Gastrocnemius medialis (tissue), 4 donors: Measurements from ENCODE around the gene VDAC1.

ENCODE experiments used
- POLR2A ChIP-seq, 2 donors: fragments of 450-650 bp; IDR thresholded peaks; one replicate each; pipeline ENCODE4 v1.6.1; 2017; ENCODE audit warnings: antibody characterized with exemption in 2 of 2, mild to moderate bottlenecking in 2 of 2, moderate library complexity in 2 of 2
- TF ChIP-seq, protein P1 (sequence below), 5 experiments: fragments of 450-650 bp in 3 of 5; fragments of 200-600 bp in 2 of 5; sonication (generic) in 2 of 5; IDR thresholded peaks in 4 of 5; conservative IDR thresholded peaks in 1 of 5; 1 replicate in 4 of 5; 2 replicates in 1 of 5; pipeline ENCODE4 v1.5.1; 2016 to 2019; ENCODE audit warnings: antibody characterized with exemption in 5 of 5, mild to moderate bottlenecking in 3 of 5, moderate library complexity in 3 of 5

DNA sequence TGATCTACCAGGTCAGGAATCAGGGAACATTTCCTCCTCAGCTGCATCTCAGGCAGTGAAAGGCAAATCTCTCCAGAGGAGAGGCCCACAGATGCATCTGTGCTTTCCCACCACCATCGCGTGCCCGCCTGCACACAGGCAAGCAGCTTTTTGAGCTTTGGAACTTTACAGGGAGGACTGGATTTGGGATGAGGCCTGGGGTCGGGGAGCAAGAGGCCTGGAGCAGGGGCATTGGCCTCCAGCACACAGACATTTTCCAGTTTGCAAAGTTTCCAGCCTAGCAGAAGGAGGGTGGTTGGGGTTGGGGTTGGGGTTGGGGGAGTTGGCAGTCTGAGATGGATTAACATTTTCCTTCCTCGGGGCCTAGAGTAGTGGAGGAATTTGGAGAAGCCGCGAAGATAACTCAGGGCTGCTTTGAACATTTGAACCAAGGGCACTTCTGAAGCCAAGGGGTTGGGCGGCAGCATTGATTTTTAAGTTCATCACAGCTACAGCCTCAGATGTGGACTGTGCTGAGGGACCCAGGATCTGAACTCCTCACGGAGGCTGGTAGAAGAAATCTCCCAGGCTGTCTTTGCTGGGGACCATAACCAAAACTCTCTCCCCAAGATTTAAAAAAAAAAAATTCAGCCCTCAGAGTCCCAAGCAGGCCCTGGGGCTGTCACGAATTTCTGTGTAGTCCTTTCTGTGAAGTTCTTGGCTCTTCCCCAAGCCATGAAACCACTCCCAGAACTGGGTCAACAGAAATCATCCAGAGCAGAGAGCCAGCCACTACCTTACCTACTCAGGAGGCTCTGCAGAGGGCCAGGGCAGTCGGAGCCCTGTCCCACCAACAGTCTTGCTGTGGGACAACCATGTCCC, 61.9 kb downstream of the VDAC1 start:
- TF ChIP-seq POLR2A (IDR thresholded peaks at IDR 0.05): no peak
- TF ChIP-seq, protein P1, sequence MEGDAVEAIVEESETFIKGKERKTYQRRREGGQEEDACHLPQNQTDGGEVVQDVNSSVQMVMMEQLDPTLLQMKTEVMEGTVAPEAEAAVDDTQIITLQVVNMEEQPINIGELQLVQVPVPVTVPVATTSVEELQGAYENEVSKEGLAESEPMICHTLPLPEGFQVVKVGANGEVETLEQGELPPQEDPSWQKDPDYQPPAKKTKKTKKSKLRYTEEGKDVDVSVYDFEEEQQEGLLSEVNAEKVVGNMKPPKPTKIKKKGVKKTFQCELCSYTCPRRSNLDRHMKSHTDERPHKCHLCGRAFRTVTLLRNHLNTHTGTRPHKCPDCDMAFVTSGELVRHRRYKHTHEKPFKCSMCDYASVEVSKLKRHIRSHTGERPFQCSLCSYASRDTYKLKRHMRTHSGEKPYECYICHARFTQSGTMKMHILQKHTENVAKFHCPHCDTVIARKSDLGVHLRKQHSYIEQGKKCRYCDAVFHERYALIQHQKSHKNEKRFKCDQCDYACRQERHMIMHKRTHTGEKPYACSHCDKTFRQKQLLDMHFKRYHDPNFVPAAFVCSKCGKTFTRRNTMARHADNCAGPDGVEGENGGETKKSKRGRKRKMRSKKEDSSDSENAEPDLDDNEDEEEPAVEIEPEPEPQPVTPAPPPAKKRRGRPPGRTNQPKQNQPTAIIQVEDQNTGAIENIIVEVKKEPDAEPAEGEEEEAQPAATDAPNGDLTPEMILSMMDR (IDR thresholded peaks at IDR 0.05 in 4 of 5, conservative IDR thresholded peaks at IDR 0.05 in 1 of 5): no peak
